HG02970 (cell line): ENCODE data around the gene ORMDL2.
A peak's percentile ranks its signal among the peaks of the same experiment; 100 is the strongest.

Experiments used
- ATAC-seq: cut with Tn5 transposase; IDR thresholded peaks from one replicate; pipeline ENCODE4 v1.9.1; 2021; ENCODE audit warnings: mild to moderate bottlenecking, moderate library complexity, moderate number of reproducible peaks; ENCODE audit not compliant: unreplicated experiment, low FRiP score

ORMDL2 gene, protein sequence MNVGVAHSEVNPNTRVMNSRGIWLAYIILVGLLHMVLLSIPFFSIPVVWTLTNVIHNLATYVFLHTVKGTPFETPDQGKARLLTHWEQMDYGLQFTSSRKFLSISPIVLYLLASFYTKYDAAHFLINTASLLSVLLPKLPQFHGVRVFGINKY

DNA sequence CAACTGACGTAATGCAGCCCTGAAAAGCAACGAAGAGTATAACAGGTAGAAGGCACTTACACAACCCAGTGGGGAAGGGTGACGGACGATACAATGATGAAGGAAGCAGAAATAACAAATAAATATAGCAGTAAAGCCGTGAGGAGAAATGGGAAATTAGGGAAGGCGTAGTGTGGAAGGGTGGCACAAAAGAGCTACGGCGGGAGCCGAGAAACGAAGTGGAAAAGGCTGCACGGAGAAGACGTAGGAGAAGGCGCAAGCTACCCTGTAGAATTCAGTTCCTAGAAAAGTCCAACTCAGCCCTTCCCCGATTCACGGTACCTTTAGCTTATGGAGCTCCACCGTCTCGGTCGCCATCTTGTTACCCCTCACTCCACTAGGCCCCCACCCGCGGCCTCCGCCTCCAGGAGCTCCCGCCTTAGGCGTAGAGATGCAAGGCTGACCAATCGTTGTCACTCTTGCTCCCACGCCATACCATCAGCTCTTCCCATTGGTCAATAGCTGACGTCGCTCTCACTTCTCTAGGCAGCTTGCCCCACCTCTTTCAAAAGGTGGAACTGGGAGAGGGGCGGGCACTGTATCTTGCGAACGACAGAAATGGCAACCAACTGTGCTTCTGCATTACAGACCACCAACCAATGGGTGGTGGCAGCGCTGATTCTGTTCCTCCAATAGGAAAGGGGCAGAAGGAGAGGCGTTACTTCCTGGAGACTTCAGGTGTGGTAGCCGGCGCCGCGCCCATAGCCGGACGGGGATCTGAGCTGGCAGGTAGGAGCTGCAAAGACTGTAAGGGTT lies at the start of gene ORMDL2, which contains the start of gene SARNP:
TSS of gene ORMDL2 (plus strand) at position 697 of the 795 bp plus-strand sequence. CDS start 959 bp downstream, outside the sequence.
TSS of gene SARNP (minus strand) at position 380 of the 795 bp plus-strand sequence. CDS start at position 357, 23 bp downstream.
- ATAC-seq = peak; percentile 96

DNA sequence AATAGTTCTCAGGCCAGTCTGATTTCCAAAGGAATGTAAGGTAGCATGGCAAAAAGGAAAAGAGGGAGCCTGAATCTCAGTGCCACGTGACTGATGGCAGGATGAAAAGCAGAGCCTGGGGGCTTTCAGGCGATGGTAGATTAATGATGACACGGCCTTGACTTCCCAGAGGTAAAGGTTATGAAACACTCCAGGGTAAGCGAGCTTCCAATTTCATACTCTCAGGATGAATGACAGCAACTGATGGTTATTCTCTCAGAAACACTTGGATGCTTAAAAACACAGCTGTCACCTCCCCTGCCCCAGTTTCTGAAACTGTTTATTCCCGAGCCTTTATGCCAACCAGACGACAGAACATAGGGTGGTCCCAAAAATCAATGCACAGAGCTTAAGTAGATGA lies 46.1 kb upstream of the ORMDL2 start:
- ATAC-seq = no peak

DNA sequence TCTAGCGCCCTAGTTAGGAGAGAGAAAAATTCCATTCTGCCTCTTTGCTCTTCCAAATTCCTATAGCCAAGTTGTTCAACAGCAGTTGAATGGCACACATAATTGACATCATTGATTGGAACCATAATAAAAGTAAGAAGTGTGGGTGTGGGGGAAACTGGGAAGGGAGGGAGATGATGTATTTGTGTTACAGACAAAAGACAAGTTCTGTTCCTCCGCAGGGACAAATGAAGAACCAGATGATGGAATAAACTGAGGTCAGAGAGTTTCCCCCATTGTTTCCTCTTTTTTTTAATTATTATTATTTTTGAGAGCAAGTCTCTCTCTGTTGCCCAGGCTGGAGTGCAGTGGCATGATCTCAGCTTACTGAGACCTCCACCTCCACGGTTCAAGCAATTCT lies 40.0 kb upstream of the ORMDL2 start:
- no peak for ATAC-seq

DNA sequence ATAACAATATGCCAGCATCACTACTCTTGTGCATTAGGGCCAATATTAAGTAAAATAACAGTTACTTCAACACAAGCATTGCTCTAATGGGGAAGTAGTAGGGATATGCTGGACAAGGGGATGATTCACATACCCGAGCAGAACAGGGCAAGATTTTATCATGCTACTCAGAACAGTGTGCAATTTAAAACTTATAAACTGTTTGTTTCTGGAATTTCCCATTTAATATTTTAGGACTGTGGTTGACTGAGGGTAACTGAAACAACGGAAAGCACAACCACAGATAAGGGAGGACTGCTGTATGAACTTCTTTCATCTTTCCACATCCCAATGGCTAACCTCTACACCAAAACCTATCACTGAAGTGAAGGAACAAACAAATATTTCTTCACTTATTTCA lies 37.2 kb upstream of the ORMDL2 start:
- ATAC-seq = no peak

DNA sequence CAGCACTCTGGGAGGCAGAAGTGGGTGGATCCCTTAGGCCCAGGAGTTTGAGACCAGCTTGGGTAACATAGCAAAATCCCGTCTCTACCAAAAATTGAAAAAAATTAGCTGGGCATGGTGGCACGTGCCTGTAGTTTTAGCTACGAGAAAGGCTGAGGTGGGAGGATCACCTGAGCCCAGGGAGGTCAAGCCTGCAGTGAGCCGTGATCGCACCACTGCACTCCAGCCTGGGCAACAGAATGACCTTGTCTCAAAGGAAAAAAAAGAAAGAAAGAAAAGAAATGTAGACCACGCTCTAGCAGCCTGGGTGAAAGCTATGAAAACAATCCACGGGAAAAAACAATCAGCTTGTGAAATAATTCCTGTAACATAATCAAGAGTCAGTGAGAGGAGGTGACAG lies 29.3 kb upstream of the ORMDL2 start:
- ATAC-seq = no peak

DNA sequence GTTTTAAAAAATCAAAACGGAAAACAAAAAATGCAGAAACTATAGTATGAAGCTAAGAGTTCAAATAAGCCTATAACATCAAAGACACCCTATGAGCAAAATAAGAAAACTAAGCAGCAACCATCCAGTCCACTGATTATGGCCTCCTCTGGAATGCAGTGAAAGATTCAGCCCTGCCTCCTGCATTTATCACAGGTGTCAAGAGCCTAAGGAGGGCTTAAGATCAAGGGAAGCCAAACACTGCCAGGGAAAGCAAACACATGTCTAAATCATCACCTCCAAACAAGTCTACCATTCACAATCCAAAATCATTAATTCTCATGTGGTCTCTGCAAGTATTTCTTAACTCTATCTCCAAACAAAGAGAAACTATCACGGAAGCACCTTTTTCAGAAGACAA lies 28.7 kb upstream of the ORMDL2 start:
- no peak for ATAC-seq

DNA sequence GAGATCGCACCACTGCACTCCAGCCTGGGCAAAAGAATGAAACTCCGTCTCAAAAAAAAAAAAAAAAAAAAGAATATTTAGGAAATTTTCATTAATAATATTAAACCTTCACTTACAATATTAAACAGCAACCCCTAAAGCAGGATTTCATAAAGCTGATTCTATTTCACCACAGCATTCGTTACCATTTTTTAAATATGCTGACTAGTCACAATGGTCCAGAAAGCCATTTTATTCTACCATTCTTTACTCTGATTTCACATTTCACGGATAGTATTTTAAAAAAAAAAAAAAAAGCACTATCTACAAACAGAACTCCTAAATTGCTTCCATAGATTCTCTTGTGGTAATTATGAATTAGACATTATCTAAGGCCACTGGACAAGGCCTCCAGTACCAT lies 27.9 kb upstream of the ORMDL2 start:
- ATAC-seq = no peak

DNA sequence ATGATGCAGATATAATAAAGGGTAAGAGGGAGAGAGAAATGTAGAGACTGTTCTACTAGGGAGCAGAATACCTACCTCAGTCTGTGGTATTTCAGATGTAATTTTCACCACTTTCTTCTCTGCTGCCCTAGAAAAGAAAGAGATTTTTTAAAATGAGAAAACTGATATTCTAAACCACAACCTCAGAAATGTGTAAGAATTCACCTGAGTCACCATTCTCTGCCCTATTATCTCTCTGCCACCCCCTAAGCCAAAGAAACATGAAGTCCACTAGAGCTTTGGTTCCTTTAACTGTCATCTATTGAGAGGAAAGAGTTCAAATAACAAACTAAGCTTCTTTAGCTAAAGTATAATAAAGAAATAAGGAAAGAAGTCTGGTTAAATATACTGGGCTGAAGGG lies 21.9 kb upstream of the ORMDL2 start:
- ATAC-seq = no peak

DNA sequence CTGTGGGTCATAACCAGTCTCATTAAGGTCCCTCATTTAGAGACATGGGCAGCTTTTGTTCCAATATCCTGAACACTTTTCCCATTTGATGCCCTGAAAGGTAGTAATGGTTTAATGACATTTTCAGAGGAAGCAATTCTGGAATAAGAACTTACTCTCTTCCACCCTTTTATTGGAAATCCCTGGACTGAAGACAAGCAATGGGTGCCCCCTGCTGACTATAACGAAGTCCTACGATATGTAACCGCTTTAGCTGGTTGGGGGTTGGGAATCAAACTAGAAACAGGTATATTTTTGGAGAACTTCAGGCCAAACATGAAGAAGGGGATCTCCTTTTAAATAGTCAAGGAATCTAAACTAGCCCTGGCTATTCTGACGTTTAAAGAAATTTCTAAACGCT lies 20.8 kb upstream of the ORMDL2 start:
- ATAC-seq = no peak

DNA sequence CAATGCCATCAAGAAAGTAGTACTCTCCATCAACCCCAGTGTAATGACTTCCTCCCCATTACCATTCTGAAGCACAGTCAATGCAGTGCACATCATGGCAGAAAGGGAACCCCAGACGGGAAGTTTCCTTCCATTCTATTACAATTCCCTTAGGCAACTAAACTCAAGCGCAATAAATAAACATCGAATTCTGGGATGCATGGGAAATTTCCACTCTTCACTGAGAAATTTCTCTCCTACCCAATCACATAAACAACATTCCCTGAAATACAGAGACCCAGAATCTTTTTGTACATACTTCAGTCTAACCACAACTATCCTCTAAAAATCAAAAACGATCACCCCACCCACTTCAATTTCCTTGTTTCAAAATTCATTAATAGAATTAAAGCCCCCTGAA lies 20.3 kb upstream of the ORMDL2 start:
- no peak for ATAC-seq

DNA sequence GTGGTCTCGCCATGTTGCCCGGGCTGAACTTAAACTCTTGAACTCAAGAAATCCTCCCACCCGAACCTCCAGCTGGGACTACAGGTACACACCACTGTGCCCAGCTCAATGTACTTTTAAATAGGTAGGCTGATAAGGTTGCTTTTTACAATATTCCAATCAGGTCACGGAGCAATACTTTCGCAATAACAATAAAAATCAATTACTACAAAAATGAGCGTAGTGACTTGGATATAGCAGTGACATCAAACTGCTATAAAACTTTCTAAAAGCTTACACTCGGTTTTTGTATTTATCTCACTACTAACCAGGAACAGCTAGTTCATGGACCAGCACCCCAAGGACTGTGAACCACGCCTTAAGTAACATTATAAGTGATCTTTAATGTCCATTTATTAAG lies 10.9 kb upstream of the ORMDL2 start:
- ATAC-seq = no peak

DNA sequence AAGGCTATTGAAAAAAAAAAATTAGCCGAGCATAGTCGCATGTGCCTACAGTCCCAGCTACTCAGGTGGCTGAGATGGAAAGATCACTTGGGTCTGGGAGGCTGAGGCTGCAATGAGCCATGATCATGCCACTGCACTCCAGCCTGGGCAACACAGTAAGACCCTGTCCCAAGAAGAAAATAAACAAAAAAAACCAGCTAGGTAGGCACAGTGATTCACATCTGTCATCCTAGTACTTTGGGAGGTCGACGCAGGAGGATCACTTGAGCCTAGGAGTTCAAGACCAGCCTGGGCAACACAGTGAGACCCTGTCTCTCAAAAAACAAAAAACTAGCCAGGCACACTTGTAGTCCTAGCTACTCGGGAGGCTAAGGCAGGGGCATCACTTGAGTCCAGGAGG lies 8.6 kb upstream of the ORMDL2 start:
- no peak for ATAC-seq

DNA sequence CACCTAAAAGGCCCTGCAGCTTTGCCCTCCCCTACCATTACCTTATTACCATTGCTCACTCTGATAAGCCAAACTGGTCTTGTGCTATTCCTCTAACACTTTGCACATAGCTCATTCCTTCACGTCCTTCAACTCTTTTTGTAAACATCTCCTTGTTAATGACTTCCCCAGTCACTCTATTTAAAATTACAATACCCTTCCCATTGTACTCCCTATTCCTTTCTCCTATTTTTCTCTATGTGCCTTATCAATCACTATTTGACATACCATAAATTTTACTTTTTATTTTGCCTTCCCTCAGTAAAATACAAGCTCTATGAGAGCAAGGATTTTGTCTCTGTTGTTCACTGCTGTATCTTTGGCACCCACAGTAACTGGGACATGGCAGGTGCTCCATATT lies 5.8 kb upstream of the ORMDL2 start:
- no peak for ATAC-seq

DNA sequence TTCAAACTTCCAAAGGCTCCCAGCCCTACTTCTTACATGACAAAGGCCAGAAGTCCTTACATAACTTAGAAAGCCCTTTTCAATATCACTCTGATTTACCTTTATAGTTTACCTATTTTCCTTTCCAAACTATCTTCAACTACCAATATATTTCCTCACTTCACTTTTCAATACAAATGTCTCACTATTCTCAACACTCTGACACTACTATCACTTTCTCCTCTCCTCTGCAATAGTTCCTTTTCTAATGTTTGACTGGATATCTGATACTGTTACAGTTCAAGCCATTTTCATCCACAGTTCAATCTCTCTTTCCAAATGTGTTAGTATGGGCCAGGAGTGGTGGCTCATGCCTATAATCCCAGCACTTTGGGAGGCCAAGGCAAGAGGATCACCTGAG lies 3.6 kb upstream of the ORMDL2 start:
- no peak for ATAC-seq

DNA sequence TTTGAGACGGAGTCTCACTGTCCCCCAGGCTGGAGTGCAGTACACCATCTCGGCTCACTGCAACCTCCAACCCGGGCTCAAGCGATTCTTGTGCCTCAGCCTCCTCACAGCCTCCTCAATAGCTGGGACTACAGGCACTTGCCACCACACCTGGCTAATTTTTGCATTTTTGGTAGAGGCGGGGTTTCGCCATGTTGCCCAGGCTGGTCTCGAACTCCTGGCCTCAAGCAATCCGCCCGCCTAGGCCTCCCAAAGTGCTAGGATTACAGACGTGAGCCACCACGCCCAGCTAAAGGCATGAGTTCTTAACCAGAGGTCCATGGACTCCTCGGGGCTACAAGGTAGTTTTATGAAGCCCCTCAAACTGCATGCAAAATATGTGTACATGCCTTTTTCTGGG lies 2.4 kb upstream of the ORMDL2 start:
- no peak for ATAC-seq

DNA sequence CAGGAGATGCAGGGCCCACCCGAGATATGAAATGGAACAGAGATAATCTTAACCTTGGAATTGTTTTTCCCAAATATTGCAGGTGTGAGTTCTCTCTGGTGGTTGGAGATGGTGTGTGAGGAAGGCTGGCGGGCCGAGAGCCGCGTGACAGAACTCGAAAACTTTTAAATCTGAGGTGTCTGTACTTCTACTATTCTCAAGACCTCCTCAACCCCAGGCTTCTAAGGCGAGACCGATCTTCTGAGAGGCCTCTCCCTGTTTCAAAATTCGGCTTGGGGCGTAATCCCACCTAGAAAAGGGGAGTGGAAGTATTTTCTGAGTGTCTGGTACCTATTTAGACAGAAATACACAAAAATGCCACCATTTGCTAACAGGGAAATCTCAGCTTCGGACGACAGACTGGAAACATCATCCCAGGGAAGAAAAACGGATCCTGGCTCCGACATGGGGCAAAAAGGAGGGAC lies 928 bp upstream of the ORMDL2 start:
- ATAC-seq = no peak

DNA sequence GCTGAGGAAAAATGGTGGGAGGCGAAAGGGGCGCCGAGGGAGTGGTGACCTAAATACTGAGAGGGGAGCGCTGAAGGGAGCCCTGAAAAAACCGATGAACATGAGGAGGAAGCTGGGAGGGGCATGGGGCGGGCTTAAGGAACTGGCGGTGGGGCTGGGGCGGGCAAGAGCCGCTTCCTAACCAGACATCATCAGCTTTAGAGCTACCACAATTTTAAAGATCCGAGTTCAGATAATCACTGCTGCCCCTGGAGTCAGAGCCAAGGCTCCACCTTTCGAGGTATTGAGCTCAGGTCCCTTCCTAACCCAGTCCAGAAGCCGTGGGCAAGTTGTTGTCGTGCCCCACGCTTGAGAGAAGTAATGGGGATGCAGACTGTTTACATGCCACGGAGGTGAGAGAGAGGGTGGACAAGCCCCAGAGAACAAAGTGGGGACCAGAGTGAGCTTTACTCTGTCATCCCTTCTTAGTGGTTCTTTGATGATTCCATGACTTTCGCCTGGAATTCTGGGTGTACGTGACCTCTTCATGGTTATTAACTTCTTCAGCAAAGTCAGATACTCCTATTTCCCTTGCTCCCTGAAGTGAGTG lies 393 bp downstream of the ORMDL2 start:
- ATAC-seq = peak; percentile 21

DNA sequence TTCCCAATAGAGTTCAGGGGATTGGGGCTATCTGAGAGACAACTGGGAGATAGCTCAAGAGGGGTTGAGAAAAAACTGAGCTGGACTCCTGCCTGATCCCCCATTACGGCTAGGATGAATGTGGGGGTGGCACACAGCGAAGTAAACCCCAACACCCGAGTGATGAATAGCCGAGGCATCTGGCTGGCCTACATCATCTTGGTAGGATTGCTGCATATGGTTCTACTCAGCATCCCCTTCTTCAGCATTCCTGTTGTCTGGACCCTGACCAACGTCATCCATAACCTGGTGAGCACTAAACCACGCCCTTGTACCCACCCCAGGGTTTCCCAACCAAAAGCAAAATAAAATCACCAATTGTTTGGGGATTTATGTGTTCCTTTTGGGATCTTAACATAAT lies 1.0 kb downstream of the ORMDL2 start:
- no peak for ATAC-seq

DNA sequence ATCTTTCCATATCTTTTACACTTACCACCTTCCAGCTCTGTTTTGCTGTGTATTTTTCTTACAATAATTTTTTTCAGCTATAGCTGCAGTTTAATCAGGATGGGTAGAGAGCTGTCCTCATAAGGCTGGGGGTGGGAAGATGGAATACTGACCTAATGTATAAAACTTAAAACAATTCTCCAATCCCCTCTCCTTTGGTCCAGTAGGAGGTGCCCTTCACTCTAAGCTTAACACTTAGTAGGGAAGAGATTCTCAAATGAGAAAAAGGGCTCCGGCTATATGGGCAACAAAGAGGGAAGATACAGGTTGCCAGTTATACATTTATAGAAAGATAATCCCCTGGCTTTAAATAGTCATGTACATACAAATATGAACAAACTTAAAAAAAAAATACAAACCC lies 2.8 kb downstream of the ORMDL2 start:
- no peak for ATAC-seq

DNA sequence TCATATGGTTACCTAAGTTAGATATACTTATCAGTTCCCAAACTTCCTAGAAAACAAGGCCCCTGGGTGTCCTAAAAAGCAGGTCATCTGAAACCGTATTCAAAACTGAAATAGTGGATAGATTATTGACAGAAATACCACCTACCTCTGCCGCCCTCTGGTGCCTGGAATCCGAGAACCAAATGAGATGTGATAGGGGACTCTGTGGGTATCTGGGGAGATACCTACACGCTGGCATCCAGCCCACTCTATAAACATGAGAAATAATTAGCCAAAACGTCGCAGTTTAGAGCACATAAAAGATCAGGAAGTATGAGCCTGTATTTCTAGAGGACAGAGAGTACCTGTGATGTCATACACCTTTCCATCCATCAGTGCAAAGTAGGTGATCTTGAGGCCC lies 4.4 kb downstream of the ORMDL2 start:
- ATAC-seq = no peak

DNA sequence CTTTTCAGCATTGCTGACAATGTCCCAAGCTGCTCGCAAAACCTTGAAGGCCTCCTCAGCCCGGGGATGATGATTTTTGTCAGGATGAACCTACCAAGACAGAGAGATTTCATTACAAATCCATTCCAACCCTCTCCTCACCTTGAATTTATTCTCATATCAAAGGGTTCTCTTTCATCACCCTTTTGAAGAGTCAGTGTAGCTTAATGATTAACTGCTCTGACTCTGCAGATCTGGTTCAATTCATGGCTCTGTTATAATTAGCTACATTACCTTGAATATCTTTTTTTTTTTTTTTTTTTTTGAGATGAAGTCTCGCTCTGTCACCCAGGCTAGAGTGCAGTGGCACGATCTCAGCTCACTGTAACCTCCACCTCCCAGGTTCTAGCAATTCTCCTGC lies 5.6 kb downstream of the ORMDL2 start:
- ATAC-seq = no peak

DNA sequence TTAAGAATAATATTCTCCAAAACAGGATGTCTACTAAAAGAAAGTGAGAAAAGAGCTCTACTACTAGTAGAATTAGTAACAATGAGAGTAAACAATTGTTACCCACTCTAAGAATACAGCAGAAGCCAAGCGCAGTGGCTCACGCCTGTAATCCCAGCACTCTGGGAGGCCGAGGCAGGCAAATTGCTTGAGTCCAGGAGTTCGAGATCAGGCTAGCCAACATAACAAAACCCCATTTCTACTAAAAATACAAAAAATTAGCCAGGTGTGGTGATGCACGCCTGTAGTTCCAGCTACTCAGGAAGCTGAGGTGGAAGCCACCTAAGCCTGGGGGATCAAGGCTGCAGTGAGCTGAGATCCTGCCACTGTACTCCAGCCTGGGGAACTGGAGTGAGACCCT lies 6.9 kb downstream of the ORMDL2 start:
- no peak for ATAC-seq
